Peyer's patch (tissue), 4 donors: Measurements from ENCODE around the gene XG. TPM values are rescaled to one million over a fixed set of nuclear protein-coding genes. Genes with fewer than 3 reads are reported as not detected.
A peak's percentile ranks its signal among the peaks of the same experiment; 100 is the strongest.

Experiments
- DNase-seq, 3 donors: peaks; one replicate each; pipeline ENCODE4 v3.0.0-alpha.2; 2017 to 2019
- H3K27ac ChIP-seq, 4 donors: fragments of 200-600 bp; sonication (generic); one replicate each; pipeline ENCODE4 v1.5.1; 2016 to 2019
- H3K27me3 ChIP-seq, 2 donors: fragments of 200-600 bp; sonication (generic); one replicate each; pipeline ENCODE4 v1.5.1; 2019
- H3K36me3 ChIP-seq, 3 donors: fragments of 200-600 bp; sonication (generic); one replicate each; pipeline ENCODE4 v1.5.1; 2016 to 2019
- H3K4me1 ChIP-seq, 4 donors: fragments of 200-600 bp; sonication (generic); one replicate each; pipeline ENCODE4 v1.5.1; 2016 to 2019
- H3K4me3 ChIP-seq, 4 donors: fragments of 200-600 bp; sonication (generic); 1 replicate in 3 of 4; 2 replicates in 1 of 4; pipeline ENCODE4 v1.5.1; 2016 to 2019; ENCODE audit warnings: mild to moderate bottlenecking in 1 of 4
- H3K9me3 ChIP-seq, 4 donors: fragments of 200-600 bp; sonication (generic); one replicate each; pipeline ENCODE4 v1.5.1; 2016 to 2019; ENCODE audit warnings: mild to moderate bottlenecking in 1 of 4
- POLR2A ChIP-seq, 2 donors: fragments of 450-650 bp; IDR thresholded peaks; one replicate each; pipeline ENCODE4 v1.5.1; 2017; ENCODE audit warnings: antibody characterized with exemption in 2 of 2, mild to moderate bottlenecking in 2 of 2, moderate library complexity in 2 of 2
- total RNA-seq, 4 donors: library from RNA; depleted of rRNA; stranded (reverse); fragments of >200 nt; gene quantifications; one replicate each; pipeline ENCODE4 v1.1.0, GENCODE V29; 2016
- TF ChIP-seq, protein P1 (sequence below), 6 experiments: fragments of 450-650 bp in 4 of 6; fragments of 200-600 bp in 2 of 6; sonication (generic) in 1 of 6; IDR thresholded peaks; one replicate each; pipeline ENCODE4 v1.5.1; 2017 to 2019; ENCODE audit warnings: antibody characterized with exemption in 6 of 6, mild to moderate bottlenecking in 3 of 6, moderate library complexity in 1 of 6

XG gene
- total RNA-seq, 4 donors from 2014 or later = 0.40 TPM; not detected in 3

DNA sequence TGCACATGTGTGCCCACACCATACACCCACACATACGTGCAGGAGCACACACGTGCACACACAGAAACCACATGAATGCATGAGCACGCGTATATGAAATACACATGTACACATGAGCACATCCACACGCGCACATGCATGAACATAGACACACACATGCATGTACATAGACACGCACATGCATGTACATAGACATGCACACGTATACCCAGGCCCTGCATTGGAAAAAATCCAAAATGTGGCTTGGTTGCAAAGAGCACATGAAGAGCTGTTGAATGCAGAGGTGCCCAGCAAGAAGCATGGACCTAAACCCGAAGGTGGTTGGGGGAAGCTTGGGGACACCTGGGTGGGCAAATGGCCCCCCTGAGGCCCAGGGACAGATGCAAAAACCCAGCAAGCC, 42.3 kb upstream of the XG start:
- H3K36me3 ChIP-seq = peaks cover 0 to 9% (median 0%) of the 10 kb centered on the region in 3 donors
- DNase-seq = no peak
- no peaks in the 10 kb centered on the region for H3K27me3 ChIP-seq
- TF ChIP-seq POLR2A (IDR thresholded peaks at IDR 0.05) = no peak
- TF ChIP-seq, protein P1, sequence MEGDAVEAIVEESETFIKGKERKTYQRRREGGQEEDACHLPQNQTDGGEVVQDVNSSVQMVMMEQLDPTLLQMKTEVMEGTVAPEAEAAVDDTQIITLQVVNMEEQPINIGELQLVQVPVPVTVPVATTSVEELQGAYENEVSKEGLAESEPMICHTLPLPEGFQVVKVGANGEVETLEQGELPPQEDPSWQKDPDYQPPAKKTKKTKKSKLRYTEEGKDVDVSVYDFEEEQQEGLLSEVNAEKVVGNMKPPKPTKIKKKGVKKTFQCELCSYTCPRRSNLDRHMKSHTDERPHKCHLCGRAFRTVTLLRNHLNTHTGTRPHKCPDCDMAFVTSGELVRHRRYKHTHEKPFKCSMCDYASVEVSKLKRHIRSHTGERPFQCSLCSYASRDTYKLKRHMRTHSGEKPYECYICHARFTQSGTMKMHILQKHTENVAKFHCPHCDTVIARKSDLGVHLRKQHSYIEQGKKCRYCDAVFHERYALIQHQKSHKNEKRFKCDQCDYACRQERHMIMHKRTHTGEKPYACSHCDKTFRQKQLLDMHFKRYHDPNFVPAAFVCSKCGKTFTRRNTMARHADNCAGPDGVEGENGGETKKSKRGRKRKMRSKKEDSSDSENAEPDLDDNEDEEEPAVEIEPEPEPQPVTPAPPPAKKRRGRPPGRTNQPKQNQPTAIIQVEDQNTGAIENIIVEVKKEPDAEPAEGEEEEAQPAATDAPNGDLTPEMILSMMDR (IDR thresholded peaks at IDR 0.05) = no peak
- peak overlapping the region in 3 of 4 donors; percentile 47 to 81 (median 58) for H3K27ac ChIP-seq
- H3K4me1 ChIP-seq = peaks cover 3 to 58% (median 28%) of the 10 kb centered on the region in 4 donors
- peak overlapping the region in 2 of 4 donors; percentile 30 to 41 for H3K4me3 ChIP-seq
- no peaks in the 10 kb centered on the region for H3K9me3 ChIP-seq

GRCh38 chrX:2710041-2710840, 41.6 kb upstream of the XG start:
- no peak for TF ChIP-seq POLR2A (IDR thresholded peaks at IDR 0.05)
- TF ChIP-seq, protein P1 (IDR thresholded peaks at IDR 0.05) = no peak
- Histone ChIP-seq H3K9me3 (no peaks in the 10 kb centered on the region), H3K4me3 (peak overlapping the region in 3 of 4 donors; percentile 10 to 41 (median 30)), H3K27ac (peak overlapping the region in 3 of 4 donors; percentile 58 to 81 (median 62)), H3K36me3 (peaks cover 0 to 16% (median 0%) of the 10 kb centered on the region in 3 donors), H3K4me1 (peaks cover 3 to 53% (median 28%) of the 10 kb centered on the region in 4 donors), H3K27me3 (no peaks in the 10 kb centered on the region)
- peak in 1 of 3 donors; percentile 65 for DNase-seq

GRCh38 chrX:2711441-2711840, 40.4 kb upstream of the XG start:
- H3K27me3 ChIP-seq = no peaks in the 10 kb centered on the region
- H3K4me1 ChIP-seq = peaks cover 3 to 43% (median 28%) of the 10 kb centered on the region in 4 donors
- DNase-seq = no peak
- no peak overlapping the region for H3K27ac ChIP-seq
- no peaks in the 10 kb centered on the region for H3K9me3 ChIP-seq
- no peak for TF ChIP-seq POLR2A (IDR thresholded peaks at IDR 0.05)
- TF ChIP-seq, protein P1 (IDR thresholded peaks at IDR 0.05) = no peak
- H3K4me3 ChIP-seq = no peak overlapping the region
- H3K36me3 ChIP-seq = peaks cover 0 to 28% (median 0%) of the 10 kb centered on the region in 3 donors

DNA sequence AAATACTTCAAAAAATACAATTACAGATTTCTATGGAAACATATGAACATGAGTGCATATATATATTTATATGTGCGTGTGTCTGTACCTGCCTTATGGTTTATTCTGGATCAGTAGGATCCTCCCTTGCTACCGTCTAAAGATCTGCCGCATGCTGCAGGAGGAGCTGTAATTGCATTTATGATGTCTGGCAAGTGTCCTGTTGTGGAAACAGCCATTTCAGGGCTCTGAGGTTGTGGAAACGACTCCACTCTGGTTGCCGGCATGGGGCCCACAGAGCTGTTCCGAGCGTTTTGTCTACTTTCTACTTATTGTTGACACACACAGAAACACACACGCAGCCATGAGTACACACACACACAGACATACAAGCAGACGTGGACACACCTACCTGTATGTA, 39.4 kb upstream of the XG start:
- Histone ChIP-seq H3K27ac (no peak overlapping the region), H3K36me3 (peaks cover 0 to 38% (median 0%) of the 10 kb centered on the region in 3 donors), H3K27me3 (no peaks in the 10 kb centered on the region), H3K4me1 (peaks cover 3 to 33% (median 25%) of the 10 kb centered on the region in 4 donors), H3K9me3 (no peaks in the 10 kb centered on the region), H3K4me3 (no peak overlapping the region)
- TF ChIP-seq POLR2A (IDR thresholded peaks at IDR 0.05) = no peak
- TF ChIP-seq, protein P1 (IDR thresholded peaks at IDR 0.05) = no peak
- DNase-seq = no peak

DNA sequence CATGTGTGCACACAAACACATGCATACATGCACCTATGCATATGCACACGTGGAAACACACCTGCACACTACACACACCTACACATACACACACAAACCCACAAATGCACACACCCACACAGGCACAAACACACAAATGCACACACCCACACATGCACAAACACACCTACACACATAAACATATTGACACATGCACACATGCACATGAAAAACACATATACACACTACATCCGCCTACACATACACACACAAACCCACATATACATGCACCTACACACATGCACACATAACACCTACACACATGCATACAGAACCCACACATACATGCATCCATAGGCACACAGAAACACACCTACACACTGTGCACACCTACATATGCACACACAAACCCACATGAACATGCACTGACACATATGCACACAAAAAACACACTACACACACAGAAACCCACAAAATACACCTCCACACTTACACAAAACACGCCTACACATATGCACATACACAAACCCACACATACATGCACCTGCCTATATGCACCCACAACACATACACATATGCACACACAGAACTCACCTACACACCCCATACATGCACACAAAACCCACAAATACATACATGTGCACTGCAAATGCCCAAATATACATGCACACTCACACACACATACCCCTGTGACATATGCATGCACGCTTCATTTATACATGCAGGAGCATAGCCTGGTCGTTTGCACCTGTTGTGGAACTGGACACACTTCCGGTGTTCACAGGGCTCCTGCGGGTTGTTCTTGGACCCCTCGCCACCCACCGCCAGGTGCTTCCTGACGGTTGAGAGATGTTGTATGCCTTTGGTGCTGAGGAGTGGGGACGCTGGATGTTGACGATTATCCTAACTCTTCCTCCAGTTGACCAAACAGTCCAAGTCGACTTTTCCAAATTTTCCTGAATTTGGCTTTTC, 38.7 kb upstream of the XG start:
- Histone ChIP-seq H3K4me3 (no peak overlapping the region), H3K27me3 (no peaks in the 10 kb centered on the region), H3K9me3 (no peaks in the 10 kb centered on the region), H3K4me1 (peaks cover 3 to 26% (median 19%) of the 10 kb centered on the region in 4 donors), H3K27ac (no peak overlapping the region), H3K36me3 (peaks cover 0 to 45% (median 0%) of the 10 kb centered on the region in 3 donors)
- TF ChIP-seq, protein P1 (IDR thresholded peaks at IDR 0.05) = no peak
- no peak for TF ChIP-seq POLR2A (IDR thresholded peaks at IDR 0.05)
- no peak for DNase-seq
